IMR-90 (cell line): ENCODE measurements around the gene KCTD5. TPM values are rescaled to one million over a fixed set of nuclear protein-coding genes. Genes with fewer than 3 reads are reported as not detected.

Experiments used
- ATAC-seq: fragments of 200-7000 bp; cut with Tn5 transposase; 2 replicates; pipeline ENCODE4 v1.9.1; 2020; ENCODE audit warnings: low read depth, mild to moderate bottlenecking, moderate library complexity
- BruUV-seq: library from RNA; stranded (reverse); fragments of 400-500 nt; replicated peaks from 2 replicates; lab custom pipeline; 2021; lab: Mats Ljungman, UMichigan
- CTCF ChIA-PET: fragments of 300-600 bp; formaldehyde crosslinking; extraction: SDS; loops from one replicate; lab custom pipeline; 2021; ENCODE audit warnings: antibody characterized with exemption; lab: Yijun Ruan, JAX
- POLR2A ChIA-PET: fragments of 300-600 bp; sonication (Branson Sonifier 250); formaldehyde crosslinking; loops from one replicate; lab custom pipeline; 2022; ENCODE audit warnings: antibody characterized with exemption; ENCODE audit not compliant: unreplicated experiment; lab: Charles Lee
- DNase-seq: peaks from one replicate; pipeline ENCODE4 v3.0.0; 2013
- H2AFZ ChIP-seq: replicated peaks from 2 replicates; pipeline ENCODE3; 2013; ENCODE audit warnings: low read length, mild to moderate bottlenecking; ENCODE audit not compliant: poor library complexity
- H2AK5ac ChIP-seq: 2 replicates; pipeline ENCODE4 v1.6.1; 2013; ENCODE audit warnings: low read depth, low read length, inconsistent platforms
- H2AK9ac ChIP-seq: replicated peaks from 2 replicates; pipeline ENCODE3; 2013; ENCODE audit warnings: mild to moderate bottlenecking, low read depth, low read length, moderate library complexity; ENCODE audit not compliant: poor library complexity
- H2BK120ac ChIP-seq: 2 replicates; pipeline ENCODE4 v1.6.1; 2013; ENCODE audit warnings: low read depth, low read length, inconsistent platforms
- H2BK15ac ChIP-seq: 3 replicates; pipeline ENCODE4 v1.6.1; 2013; ENCODE audit warnings: low read depth, low read length, inconsistent platforms
- H2BK20ac ChIP-seq: 2 replicates; pipeline ENCODE4 v1.6.1; 2013; ENCODE audit warnings: low read depth, mild to moderate bottlenecking, inconsistent platforms, low read length, moderate library complexity
- H2BK5ac ChIP-seq: 2 replicates; pipeline ENCODE4 v1.6.1; 2013; ENCODE audit warnings: mild to moderate bottlenecking, low read depth, low read length, inconsistent platforms; ENCODE audit not compliant: poor library complexity, severe bottlenecking
- H3K14ac ChIP-seq: replicated peaks from 2 replicates; pipeline ENCODE4 v1.6.1; 2013; ENCODE audit warnings: low read depth, low read length, inconsistent platforms
- H3K18ac ChIP-seq: 2 replicates; pipeline ENCODE4 v1.6.1; 2013; ENCODE audit warnings: low read depth, low read length, control low read depth
- H3K23ac ChIP-seq: 2 replicates; pipeline ENCODE4 v1.6.1; 2013; ENCODE audit warnings: low read depth, low read length, inconsistent platforms
- H3K27ac ChIP-seq: 2 replicates; pipeline ENCODE4 v1.5.1; 2013; ENCODE audit warnings: mild to moderate bottlenecking, control low read depth, low read length; ENCODE audit not compliant: insufficient read depth
- H3K27me3 ChIP-seq: 2 replicates; pipeline ENCODE4 v1.6.1; 2013; ENCODE audit warnings: low read length; ENCODE audit not compliant: control insufficient read depth, insufficient read depth
- H3K36me3 ChIP-seq: 2 replicates; pipeline ENCODE4 v1.6.1; 2013; ENCODE audit warnings: low read length, mixed read lengths; ENCODE audit not compliant: control insufficient read depth, insufficient read depth
- H3K4ac ChIP-seq: 2 replicates; pipeline ENCODE4 v1.6.1; 2013; ENCODE audit warnings: low read depth, low read length, inconsistent platforms
- H3K4me1 ChIP-seq: 2 replicates; pipeline ENCODE4 v1.6.1; 2013; ENCODE audit warnings: low read length, mixed read lengths; ENCODE audit not compliant: control insufficient read depth, insufficient read depth
- H3K4me2 ChIP-seq: 2 replicates; pipeline ENCODE4 v1.6.1; 2013; ENCODE audit warnings: low read depth, mild to moderate bottlenecking, control low read depth, low read length, moderate library complexity
- H3K4me3 ChIP-seq: 2 replicates; pipeline ENCODE4 v1.5.1; 2013; ENCODE audit warnings: low read depth, mild to moderate bottlenecking, control low read depth, low read length, moderate library complexity; ENCODE audit not compliant: insufficient read depth
- H3K56ac ChIP-seq: 2 replicates; pipeline ENCODE4 v1.6.1; 2013; ENCODE audit warnings: low read length, inconsistent platforms; ENCODE audit not compliant: insufficient read depth; ENCODE audit errors: extremely low read depth
- H3K79me1 ChIP-seq, 2 experiments: 2 replicates each; pipeline ENCODE4 v1.6.1; 2013; ENCODE audit warnings: low read length in 2 of 2, inconsistent platforms in 1 of 2, low read depth in 1 of 2
- H3K9ac ChIP-seq: 2 replicates; pipeline ENCODE4 v1.6.1; 2013; ENCODE audit warnings: low read depth, low read length, control low read depth
- H3K9me1 ChIP-seq: 2 replicates; pipeline ENCODE4 v1.6.1; 2013; ENCODE audit warnings: low read length, inconsistent platforms; ENCODE audit not compliant: insufficient read depth
- H3K9me3 ChIP-seq: 2 replicates; pipeline ENCODE4 v1.6.1; 2013; ENCODE audit warnings: low read length; ENCODE audit not compliant: control insufficient read depth, insufficient read depth
- H4K20me1 ChIP-seq: 2 replicates; pipeline ENCODE4 v1.6.1; 2013; ENCODE audit warnings: low read length, inconsistent platforms; ENCODE audit not compliant: insufficient read depth
- H4K5ac ChIP-seq: 2 replicates; pipeline ENCODE4 v1.6.1; 2013; ENCODE audit warnings: mild to moderate bottlenecking, low read depth, low read length, control low read depth
- H4K8ac ChIP-seq, 2 experiments: 2 replicates each; pipeline ENCODE4 v1.6.1; 2013; ENCODE audit warnings: low read depth in 2 of 2, low read length in 2 of 2, control low read depth in 1 of 2, inconsistent platforms in 1 of 2
- H4K91ac ChIP-seq: 2 replicates; pipeline ENCODE4 v1.6.1; 2013; ENCODE audit warnings: low read depth, low read length, inconsistent platforms; ENCODE audit not compliant: insufficient read depth
- BHLHE40 ChIP-seq: fragments of 150-350 bp; IDR thresholded peaks from 2 replicates; pipeline ENCODE4 v1.6.1; 2016; ENCODE audit warnings: mild to moderate bottlenecking, low read depth, low read length
- CEBPB ChIP-seq: IDR thresholded peaks from 2 replicates; pipeline ENCODE4 v1.6.1; 2012; ENCODE audit warnings: low read depth, low read length, improper control_type of control experiment
- CHD1 ChIP-seq: IDR thresholded peaks from 2 replicates; pipeline ENCODE4 v1.6.1; 2012; ENCODE audit warnings: low read depth, low read length, improper control_type of control experiment
- CTCF ChIP-seq: conservative IDR thresholded peaks from 2 replicates; pipeline ENCODE4 v1.5.1; 2012; ENCODE audit warnings: mild to moderate bottlenecking, low read depth, low read length, improper control_type of control experiment
- ELK1 ChIP-seq: fragments of 150-350 bp; IDR thresholded peaks from 2 replicates; pipeline ENCODE4 v1.6.1; 2016; ENCODE audit warnings: low read depth, mild to moderate bottlenecking, low read length, moderate library complexity, borderline replicate concordance
- FOS ChIP-seq: fragments of 150-350 bp; IDR thresholded peaks from 2 replicates; pipeline ENCODE4 v1.6.1; 2016; ENCODE audit warnings: low read depth, low read length
- MAFK ChIP-seq: IDR thresholded peaks from 2 replicates; pipeline ENCODE4 v1.6.1; 2012; ENCODE audit warnings: low read depth, low read length, improper control_type of control experiment
- MAZ ChIP-seq: IDR thresholded peaks from 2 replicates; pipeline ENCODE4 v1.6.1; 2012; ENCODE audit warnings: low read depth, mild to moderate bottlenecking, low read length, improper control_type of control experiment, moderate library complexity, borderline replicate concordance
- MXI1 ChIP-seq: IDR thresholded peaks from 2 replicates; pipeline ENCODE4 v1.6.1; 2012; ENCODE audit warnings: low read depth, mild to moderate bottlenecking, low read length, moderate library complexity, borderline replicate concordance
- NFE2L2 ChIP-seq: fragments of 150-350 bp; IDR thresholded peaks from 2 replicates; pipeline ENCODE4 v1.6.1; 2016; ENCODE audit warnings: low read depth, mild to moderate bottlenecking, low read length
- POLR2A ChIP-seq: IDR thresholded peaks from 2 replicates; pipeline ENCODE4 v1.6.1; 2012; ENCODE audit warnings: mild to moderate bottlenecking, low read depth, low read length
- RAD21 ChIP-seq: IDR thresholded peaks from 2 replicates; pipeline ENCODE4 v1.6.1; 2012; ENCODE audit warnings: low read length, improper control_type of control experiment
- RCOR1 ChIP-seq: IDR thresholded peaks from 2 replicates; pipeline ENCODE4 v1.6.1; 2012; ENCODE audit warnings: mild to moderate bottlenecking, low read length, improper control_type of control experiment; ENCODE audit not compliant: insufficient replicate concordance
- RFX5 ChIP-seq: IDR thresholded peaks from 2 replicates; pipeline ENCODE4 v1.8.0; 2012; ENCODE audit warnings: low read depth, mild to moderate bottlenecking, low read length, moderate library complexity
- SMC3 ChIP-seq: fragments of 150-350 bp; IDR thresholded peaks from 2 replicates; pipeline ENCODE4 v1.6.1; 2016; ENCODE audit warnings: low read depth, mild to moderate bottlenecking, antibody characterized with exemption, low read length, moderate library complexity
- WGBS, 2 experiments: methylation state at CpG; one replicate each; pipeline versions ENCODE4 v1.1.5 to v1.1.7; 2013; ENCODE audit warnings: missing lambda C conversion rate in 2 of 2; ENCODE audit not compliant: insufficient read length in 1 of 2; ENCODE audit errors: extremely low coverage in 2 of 2; 5-methylcytosine and 5-hydroxymethylcytosine counted together
- dilution Hi-C: fragments of 300-500 bp; cut with HindIII; formaldehyde crosslinking; loops from one replicate; pipeline ENCODE4 v1.14.3; 2018; ENCODE audit warnings: low sequenced_read_pairs; ENCODE audit not compliant: unreplicated experiment
- in situ Hi-C: fragments of 300-500 bp; cut with MboI; formaldehyde crosslinking; loops from 3 replicates; pipeline ENCODE4 v1.14.3; 2019; ENCODE audit warnings: low sequenced_read_pairs, inconsistent platforms, mixed read lengths
- intact Hi-C: fragments of 100-400 bp; cut with micrococcal nuclease; formaldehyde crosslinking; loops from 2 replicates; pipeline ENCODE4 v1.10.0; 2022
- polyA plus RNA-seq, 3 experiments: library from polyadenylated mRNA; depleted of rRNA; stranded (reverse); fragments of >200 nt; gene quantifications; 2 replicates each; pipeline ENCODE4 v1.2.3, GENCODE V29; 2012; ENCODE audit warnings: low replicate concordance in 1 of 3
- total RNA-seq: library from RNA; depleted of rRNA; stranded (reverse); fragments of >200 nt; gene quantifications from 2 replicates; pipeline ENCODE4 v1.2.3, GENCODE V29; 2012
- TF ChIP-seq, protein P1 (sequence below): fragments of 150-350 bp; IDR thresholded peaks from 2 replicates; pipeline ENCODE4 v1.6.1; 2017; ENCODE audit warnings: mild to moderate bottlenecking, antibody characterized with exemption, low read length, low read depth

The KCTD5 gene
- total and polyA plus RNA-seq, 2 of the 4 experiments (the other 2 are of a cell fraction): 17.2 to 56.2 TPM

- intact Hi-C loops (no loop called here), dilution Hi-C loops (no loop called here)
- POLR2A ChIA-PET: no interaction called here
Observed at GRCh38 chr16:2686912-2687507, 4.7 kb downstream of the KCTD5 start.

More at GRCh38 chr16:2686912-2687507, 4.7 kb downstream of the KCTD5 start:
- Histone ChIP-seq H3K79me1 (peaks cover 8 to 47% of the 10 kb centered on the region in 2 experiments), H3K4ac (no peak overlapping the region), H3K9ac (no peak overlapping the region), H3K27ac (no peak overlapping the region), H3K27me3 (no peaks in the 10 kb centered on the region), H4K91ac (no peak overlapping the region), H3K23ac (no peak overlapping the region), H2BK120ac (no peak overlapping the region), H2AFZ (no peak overlapping the region), H2AK9ac (no peak overlapping the region), H3K14ac (no peak overlapping the region), H3K9me3 (no peaks in the 10 kb centered on the region), H3K4me2 (no peak overlapping the region), H4K5ac (no peak overlapping the region), H3K56ac (no peak overlapping the region), H3K9me1 (peaks cover 8% of the 10 kb centered on the region; the same call in 1 of the 2 replicates), H3K18ac (no peak overlapping the region), H2AK5ac (no peak overlapping the region), H4K8ac (no peak overlapping the region), H3K4me1 (peaks cover 2% of the 10 kb centered on the region; the same call in 1 of the 2 replicates), H2BK5ac (no peak overlapping the region), H4K20me1 (peaks cover 38% of the 10 kb centered on the region), H2BK15ac (no peak overlapping the region), H3K4me3 (no peak overlapping the region), H3K36me3 (peaks cover 7% of the 10 kb centered on the region; the same call in 1 of the 2 replicates), H2BK20ac (no peak overlapping the region)
- in situ Hi-C loops: no loop called here
- 95% methylated on average over 14 of the region's 20 CpGs; no CpG with 5 or more reads in 1 of the 2 experiments for WGBS, 2 experiments
- TF ChIP-seq POLR2A (no peak), FOS (no peak), NFE2L2 (no peak), SMC3 (no peak), CEBPB (no peak), RFX5 (no peak), ELK1 (no peak), BHLHE40 (no peak), MXI1 (no peak), RAD21 (no peak), MAZ (no peak), MAFK (no peak), RCOR1 (no peak), CTCF (no peak), CHD1 (no peak)
- TF ChIP-seq, protein P1, sequence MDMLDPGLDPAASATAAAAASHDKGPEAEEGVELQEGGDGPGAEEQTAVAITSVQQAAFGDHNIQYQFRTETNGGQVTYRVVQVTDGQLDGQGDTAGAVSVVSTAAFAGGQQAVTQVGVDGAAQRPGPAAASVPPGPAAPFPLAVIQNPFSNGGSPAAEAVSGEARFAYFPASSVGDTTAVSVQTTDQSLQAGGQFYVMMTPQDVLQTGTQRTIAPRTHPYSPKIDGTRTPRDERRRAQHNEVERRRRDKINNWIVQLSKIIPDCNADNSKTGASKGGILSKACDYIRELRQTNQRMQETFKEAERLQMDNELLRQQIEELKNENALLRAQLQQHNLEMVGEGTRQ: no peak
- CTCF ChIA-PET: no interaction called here
- BruUV-seq: no TSS peak
- ATAC-seq (no peak), DNase-seq (no peak)
